Occipital lobe (tissue), 2 donors: ENCODE measurements around the gene GPAM. TPM values are rescaled to one million over a fixed set of nuclear protein-coding genes. Genes with fewer than 3 reads are reported as not detected.
"Not testable (repeated sequence)": the region's sequence is repeated elsewhere in the genome, so short reads cannot be mapped to it uniquely, and the experiment has no call there.

ENCODE experiments used
- DNase-seq: peaks from one replicate; lab custom pipeline; 2025; lab: John Stamatoyannopoulos, UW
- total RNA-seq: library from RNA; depleted of rRNA; stranded (reverse); fragments of >200 nt; gene quantifications from one replicate; pipeline ENCODE4 v1.2.3, GENCODE V29; 2014

The GPAM gene
- total RNA-seq, 1 donor from 2014 or later: 51.3 TPM

GRCh38 chr10:112215342-112215774 lies 31.8 kb upstream of the GPAM start:
- DNase-seq: no peak

- DNase-seq: no peak
These were observed 30.8 kb upstream of the GPAM start for GRCh38 chr10:112214298-112214926.

- no peak for DNase-seq
These were observed 30.3 kb upstream of the GPAM start for GRCh38 chr10:112213836-112214235.

- no peak for DNase-seq
These were observed 29.7 kb upstream of the GPAM start for GRCh38 chr10:112213098-112213823.

GRCh38 chr10:112210666-112211065 lies 27.1 kb upstream of the GPAM start:
- DNase-seq: no peak

GRCh38 chr10:112209684-112210131 lies 26.1 kb upstream of the GPAM start:
- DNase-seq: no peak

- DNase-seq: no peak
These were observed 25.4 kb upstream of the GPAM start for GRCh38 chr10:112208997-112209396.

GRCh38 chr10:112208292-112208691 lies 24.7 kb upstream of the GPAM start:
- DNase-seq: no peak

GRCh38 chr10:112203328-112204076 lies 19.9 kb upstream of the GPAM start:
- no peak for DNase-seq

GRCh38 chr10:112202561-112203241 lies 19.1 kb upstream of the GPAM start:
- no peak for DNase-seq

GRCh38 chr10:112202076-112202475 lies 18.5 kb upstream of the GPAM start:
- no peak for DNase-seq

GRCh38 chr10:112201334-112201733 lies 17.8 kb upstream of the GPAM start:
- no peak for DNase-seq

GRCh38 chr10:112200259-112200658 lies 16.7 kb upstream of the GPAM start:
- DNase-seq: not testable (repeated sequence)

GRCh38 chr10:112197662-112198061 lies 14.1 kb upstream of the GPAM start:
- not testable (repeated sequence) for DNase-seq

- no peak for DNase-seq
These were observed 11.7 kb upstream of the GPAM start for GRCh38 chr10:112195224-112195623.

GRCh38 chr10:112191791-112192190 lies 8.2 kb upstream of the GPAM start:
- no peak for DNase-seq

- DNase-seq: no peak
These were observed 7.6 kb upstream of the GPAM start for GRCh38 chr10:112191041-112191590.

- DNase-seq: no peak
These were observed 5.9 kb upstream of the GPAM start for GRCh38 chr10:112189465-112189864.

GRCh38 chr10:112187527-112187926 lies 4.0 kb upstream of the GPAM start:
- DNase-seq: no peak

- no peak for DNase-seq
These were observed 2.4 kb upstream of the GPAM start for GRCh38 chr10:112185959-112186358.

- no peak for DNase-seq
These were observed 814 bp upstream of the GPAM start for GRCh38 chr10:112184379-112184778.

GRCh38 chr10:112184052-112184371 lies 447 bp upstream of the GPAM start:
- no peak for DNase-seq
